ENCODE measurements around the gene SPAG16. TPM values are rescaled to one million over a fixed set of nuclear protein-coding genes. Genes with fewer than 3 reads are reported as not detected.

The SPAG16 gene
- total and polyA plus RNA-seq, 2 of the 13 experiments (the other 11 are each of a cell fraction or from before 2014, with no cell fraction given) = 9.6 to 26.5 TPM

DNA sequence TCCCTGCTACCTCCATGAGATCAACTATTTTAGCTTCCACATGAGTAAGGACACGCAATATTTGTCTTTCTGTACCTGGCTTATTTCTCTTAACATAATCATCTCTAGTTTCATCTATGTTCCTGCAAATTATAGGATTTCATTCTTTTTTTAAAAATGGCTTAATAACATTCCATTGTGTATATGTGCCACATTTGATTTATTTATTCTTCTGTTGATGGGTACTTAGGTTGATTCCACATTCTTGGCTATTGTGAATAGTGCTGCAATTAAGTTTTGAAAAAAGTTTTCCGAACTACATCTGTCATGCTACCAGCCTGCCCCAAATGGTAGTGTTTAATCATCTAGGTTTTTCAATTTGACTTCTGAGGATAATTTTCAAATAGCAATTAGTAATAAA, 36.3 kb downstream of the SPAG16 start (continued):
- TF ChIP-seq ZNF598 (CRISPR knock-in tag; IDR thresholded peaks at IDR 0.05; ENCODE audit: borderline replicate concordance) = no peak
- no peak for TF ChIP-seq NFE2L1 (CRISPR knock-in tag; IDR thresholded peaks at IDR 0.05; ENCODE audit: borderline replicate concordance)
- TF ChIP-seq REL (CRISPR knock-in tag; conservative IDR thresholded peaks at IDR 0.05) = no peak
- TF ChIP-seq MTF2 (CRISPR knock-in tag; IDR thresholded peaks at IDR 0.05; ENCODE audit: borderline replicate concordance) = no peak
- no peak for TF ChIP-seq EEA1 (CRISPR knock-in tag; IDR thresholded peaks at IDR 0.05; ENCODE audit: borderline replicate concordance)
- no peak for TF ChIP-seq MEF2D (CRISPR knock-in tag; IDR thresholded peaks at IDR 0.05)

DNA sequence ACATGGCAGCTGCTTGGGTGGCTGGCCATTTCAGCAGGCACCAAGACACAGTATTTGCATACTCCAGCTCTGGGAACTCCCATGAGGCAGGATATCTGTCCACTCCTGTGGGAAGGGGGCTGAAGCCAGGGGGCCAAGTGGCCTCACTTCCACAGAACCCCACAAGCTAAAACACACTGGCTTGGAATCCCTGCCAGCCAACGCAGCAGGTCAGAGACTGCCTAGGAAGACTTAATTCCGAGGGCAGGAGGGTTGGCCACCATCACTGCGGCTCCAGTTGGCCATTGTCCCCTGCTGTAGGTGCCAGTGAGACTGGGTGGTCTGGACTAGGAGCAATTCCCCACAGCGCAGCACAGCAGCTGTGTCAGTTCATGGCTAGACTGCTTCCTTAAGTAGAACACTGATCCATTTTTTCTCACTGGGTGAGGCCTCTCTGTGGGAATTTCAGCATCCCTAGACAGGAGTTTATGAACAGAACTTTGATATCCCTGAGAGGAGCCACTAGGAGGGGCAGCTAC, 52.0 kb downstream of the SPAG16 start:
- POLR2A ChIA-PET = no interaction called here
- no peak overlapping the region for H3K9ac ChIP-seq (ENCODE audit: insufficient read depth, low read depth, low read length)
- FAIRE-seq (no peak), ATAC-seq (peak; percentile 41), DNase-seq (ENCODE audit: low spot score) (no peak)
- H3K4me2 ChIP-seq (ENCODE audit: low read depth, low read length) = no peak overlapping the region
- no peaks in the 10 kb centered on the region for H3K79me2 ChIP-seq (ENCODE audit: insufficient read depth, low read length)
- in situ Hi-C loops (cut with HindIII; ENCODE audit: extremely low pct_ligation_motif_present, low pct_unique_long_range_greater_than_20kb) (no loop called here), intact Hi-C loops (cut with micrococcal nuclease; ENCODE audit: unreplicated experiment) (no loop called here)
- H3K27ac ChIP-seq (ENCODE audit: extremely low read length, insufficient read depth, low read length) = no peak overlapping the region
- H3K9me3 ChIP-seq (ENCODE audit: low read length) = peaks cover 39% of the 10 kb centered on the region
- no peaks in the 10 kb centered on the region for H3K36me3 ChIP-seq (replicated peaks in 1 of 2; ENCODE audit: control insufficient read depth in 1 of 2, insufficient read depth in 2 of 2, low read length in 2 of 2)
- 83% methylated on average over 4 of the region's 4 CpGs for WGBS (ENCODE audit: low lambda C conversion rate)
- no peak overlapping the region for H3K4me3 ChIP-seq (replicated peaks in 1 of 3; ENCODE audit: insufficient read depth in 1 of 3, low read depth in 2 of 3, low read length in 3 of 3)
- H4K20me1 ChIP-seq (ENCODE audit: insufficient read depth, low read length) = no peaks in the 10 kb centered on the region
- H2AFZ ChIP-seq (ENCODE audit: low read length) = no peak overlapping the region
- H3K27me3 ChIP-seq (ENCODE audit: control insufficient read depth in 1 of 2, insufficient read depth in 2 of 2, low read length in 2 of 2) = no peaks in the 10 kb centered on the region
- CTCF ChIA-PET (ENCODE audit: low intra/inter-chr PET ratio, low total read pairs) = no interaction called here
- no peaks in the 10 kb centered on the region for H3K4me1 ChIP-seq (ENCODE audit: insufficient read depth, low read length)
- BruUV-seq (replicated peaks) = no TSS peak
- TF ChIP-seq, protein P1, sequence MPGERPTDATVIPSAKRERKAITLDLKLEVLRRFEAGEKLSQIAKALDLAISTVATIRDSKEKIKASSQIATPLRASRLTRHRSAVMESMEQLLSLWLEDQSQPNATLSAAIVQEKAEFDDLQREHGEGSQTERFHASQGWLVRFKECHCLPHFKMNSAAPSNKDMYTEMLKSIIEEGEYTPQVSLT (CRISPR knock-in tag; IDR thresholded peaks at IDR 0.05; ENCODE audit: borderline replicate concordance, low read depth) = no peak
- TF ChIP-seq, protein P2, sequence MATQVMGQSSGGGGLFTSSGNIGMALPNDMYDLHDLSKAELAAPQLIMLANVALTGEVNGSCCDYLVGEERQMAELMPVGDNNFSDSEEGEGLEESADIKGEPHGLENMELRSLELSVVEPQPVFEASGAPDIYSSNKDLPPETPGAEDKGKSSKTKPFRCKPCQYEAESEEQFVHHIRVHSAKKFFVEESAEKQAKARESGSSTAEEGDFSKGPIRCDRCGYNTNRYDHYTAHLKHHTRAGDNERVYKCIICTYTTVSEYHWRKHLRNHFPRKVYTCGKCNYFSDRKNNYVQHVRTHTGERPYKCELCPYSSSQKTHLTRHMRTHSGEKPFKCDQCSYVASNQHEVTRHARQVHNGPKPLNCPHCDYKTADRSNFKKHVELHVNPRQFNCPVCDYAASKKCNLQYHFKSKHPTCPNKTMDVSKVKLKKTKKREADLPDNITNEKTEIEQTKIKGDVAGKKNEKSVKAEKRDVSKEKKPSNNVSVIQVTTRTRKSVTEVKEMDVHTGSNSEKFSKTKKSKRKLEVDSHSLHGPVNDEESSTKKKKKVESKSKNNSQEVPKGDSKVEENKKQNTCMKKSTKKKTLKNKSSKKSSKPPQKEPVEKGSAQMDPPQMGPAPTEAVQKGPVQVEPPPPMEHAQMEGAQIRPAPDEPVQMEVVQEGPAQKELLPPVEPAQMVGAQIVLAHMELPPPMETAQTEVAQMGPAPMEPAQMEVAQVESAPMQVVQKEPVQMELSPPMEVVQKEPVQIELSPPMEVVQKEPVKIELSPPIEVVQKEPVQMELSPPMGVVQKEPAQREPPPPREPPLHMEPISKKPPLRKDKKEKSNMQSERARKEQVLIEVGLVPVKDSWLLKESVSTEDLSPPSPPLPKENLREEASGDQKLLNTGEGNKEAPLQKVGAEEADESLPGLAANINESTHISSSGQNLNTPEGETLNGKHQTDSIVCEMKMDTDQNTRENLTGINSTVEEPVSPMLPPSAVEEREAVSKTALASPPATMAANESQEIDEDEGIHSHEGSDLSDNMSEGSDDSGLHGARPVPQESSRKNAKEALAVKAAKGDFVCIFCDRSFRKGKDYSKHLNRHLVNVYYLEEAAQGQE (IDR thresholded peaks at IDR 0.05; ENCODE audit: borderline replicate concordance in 1 of 2, low read depth in 1 of 2, low read length in 2 of 2) = no peak
- TF ChIP-seq, protein P3, sequence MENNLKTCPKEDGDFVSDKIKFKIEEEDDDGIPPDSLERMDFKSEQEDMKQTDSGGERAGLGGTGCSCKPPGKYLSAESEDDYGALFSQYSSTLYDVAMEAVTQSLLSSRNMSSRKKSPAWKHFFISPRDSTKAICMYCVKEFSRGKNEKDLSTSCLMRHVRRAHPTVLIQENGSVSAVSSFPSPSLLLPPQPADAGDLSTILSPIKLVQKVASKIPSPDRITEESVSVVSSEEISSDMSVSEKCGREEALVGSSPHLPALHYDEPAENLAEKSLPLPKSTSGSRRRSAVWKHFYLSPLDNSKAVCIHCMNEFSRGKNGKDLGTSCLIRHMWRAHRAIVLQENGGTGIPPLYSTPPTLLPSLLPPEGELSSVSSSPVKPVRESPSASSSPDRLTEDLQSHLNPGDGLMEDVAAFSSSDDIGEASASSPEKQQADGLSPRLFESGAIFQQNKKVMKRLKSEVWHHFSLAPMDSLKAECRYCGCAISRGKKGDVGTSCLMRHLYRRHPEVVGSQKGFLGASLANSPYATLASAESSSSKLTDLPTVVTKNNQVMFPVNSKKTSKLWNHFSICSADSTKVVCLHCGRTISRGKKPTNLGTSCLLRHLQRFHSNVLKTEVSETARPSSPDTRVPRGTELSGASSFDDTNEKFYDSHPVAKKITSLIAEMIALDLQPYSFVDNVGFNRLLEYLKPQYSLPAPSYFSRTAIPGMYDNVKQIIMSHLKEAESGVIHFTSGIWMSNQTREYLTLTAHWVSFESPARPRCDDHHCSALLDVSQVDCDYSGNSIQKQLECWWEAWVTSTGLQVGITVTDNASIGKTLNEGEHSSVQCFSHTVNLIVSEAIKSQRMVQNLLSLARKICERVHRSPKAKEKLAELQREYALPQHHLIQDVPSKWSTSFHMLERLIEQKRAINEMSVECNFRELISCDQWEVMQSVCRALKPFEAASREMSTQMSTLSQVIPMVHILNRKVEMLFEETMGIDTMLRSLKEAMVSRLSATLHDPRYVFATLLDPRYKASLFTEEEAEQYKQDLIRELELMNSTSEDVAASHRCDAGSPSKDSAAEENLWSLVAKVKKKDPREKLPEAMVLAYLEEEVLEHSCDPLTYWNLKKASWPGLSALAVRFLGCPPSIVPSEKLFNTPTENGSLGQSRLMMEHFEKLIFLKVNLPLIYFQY (CRISPR knock-in tag; IDR thresholded peaks at IDR 0.05; ENCODE audit: borderline replicate concordance) = no peak
- no peak for TF ChIP-seq SETDB1 (CRISPR knock-in tag; IDR thresholded peaks at IDR 0.05; ENCODE audit: borderline replicate concordance)
- no peak for TF ChIP-seq ETS1 (CRISPR knock-in tag; IDR thresholded peaks at IDR 0.05)
- TF ChIP-seq SNAPC5 (CRISPR knock-in tag; IDR thresholded peaks at IDR 0.05; ENCODE audit: borderline replicate concordance) = no peak
- no peak for TF ChIP-seq RARG (CRISPR knock-in tag; IDR thresholded peaks at IDR 0.05; ENCODE audit: low read depth)
